OCI-LY7 (cell line): ENCODE data around the gene PMIS2. TPM values are rescaled to one million over a fixed set of nuclear protein-coding genes. Genes with fewer than 3 reads are reported as not detected.
"Not testable (repeated sequence)": the region's sequence is repeated elsewhere in the genome, so short reads cannot be mapped to it uniquely, and the experiment has no call there.

Experiments used
- BruUV-seq: library from RNA; stranded (reverse); fragments of 400-500 nt; replicated peaks from 2 replicates; lab custom pipeline; 2021; lab: Mats Ljungman, UMichigan
- CTCF ChIA-PET: fragments of 300-600 bp; sonication (Branson Sonifier 250); formaldehyde crosslinking; loops from one replicate; lab custom pipeline; 2022; ENCODE audit warnings: antibody characterized with exemption; ENCODE audit not compliant: unreplicated experiment; lab: Charles Lee
- POLR2A ChIA-PET: fragments of 300-600 bp; sonication (Branson Sonifier 250); formaldehyde crosslinking; loops from one replicate; lab custom pipeline; 2022; ENCODE audit warnings: antibody characterized with exemption; lab: Charles Lee
- DNase-seq: peaks from one replicate; pipeline ENCODE4 v3.0.0-alpha.2; 2015; ENCODE audit warnings: low spot score
- H2AFZ ChIP-seq: fragments of 200-600 bp; sonication (generic), shearing (Covaris generic); 2 replicates; pipeline ENCODE4 v1.6.1; 2014; ENCODE audit warnings: mild to moderate bottlenecking, antibody characterized with exemption, low read length, moderate library complexity
- H3K27ac ChIP-seq: fragments of 200-600 bp; sonication (generic); 2 replicates; pipeline ENCODE4 v1.5.1; 2014; ENCODE audit warnings: mixed run types, low read depth, mild to moderate bottlenecking, moderate library complexity, low read length, inconsistent platforms; ENCODE audit not compliant: poor library complexity, severe bottlenecking
- H3K36me3 ChIP-seq: fragments of 200-600 bp; sonication (generic); 2 replicates; pipeline ENCODE4 v1.6.1; 2014; ENCODE audit warnings: mild to moderate bottlenecking, antibody characterized with exemption, low read length, moderate library complexity, mixed read lengths; ENCODE audit not compliant: insufficient read depth
- H3K4me1 ChIP-seq: fragments of 200-600 bp; sonication (generic); 2 replicates; pipeline ENCODE4 v1.5.1; 2014; ENCODE audit warnings: mild to moderate bottlenecking, low read length; ENCODE audit not compliant: insufficient read depth, poor library complexity, severe bottlenecking
- H3K4me2 ChIP-seq: fragments of 200-600 bp; sonication (generic); 2 replicates; pipeline ENCODE4 v1.6.1; 2014; ENCODE audit warnings: mild to moderate bottlenecking, low read length
- H3K4me3 ChIP-seq: fragments of 200-600 bp; sonication (generic); 2 replicates; pipeline ENCODE4 v1.5.1; 2014; ENCODE audit warnings: mild to moderate bottlenecking, low read depth, low read length; ENCODE audit not compliant: poor library complexity, severe bottlenecking
- H3K79me2 ChIP-seq: fragments of 200-600 bp; sonication (generic); 2 replicates; pipeline ENCODE4 v1.6.1; 2016; ENCODE audit warnings: low read depth, mild to moderate bottlenecking, low read length, moderate library complexity, mixed read lengths; ENCODE audit not compliant: insufficient read depth
- H3K9me2 ChIP-seq: fragments of 200-600 bp; sonication (generic); 2 replicates; pipeline ENCODE4 v1.6.1; 2016; ENCODE audit warnings: mild to moderate bottlenecking, low read length, mixed read lengths; ENCODE audit not compliant: insufficient read depth
- H3K9me3 ChIP-seq: fragments of 200-600 bp; sonication (generic); 2 replicates; pipeline ENCODE4 v1.6.1; 2014; ENCODE audit warnings: mild to moderate bottlenecking, mixed run types, low read length, mixed read lengths
- H4K20me1 ChIP-seq: fragments of 200-600 bp; sonication (generic); 2 replicates; pipeline ENCODE4 v1.6.1; 2014; ENCODE audit warnings: mild to moderate bottlenecking, antibody characterized with exemption, low read length, moderate library complexity, mixed read lengths; ENCODE audit not compliant: insufficient read depth
- CTCF ChIP-seq: fragments of 200-600 bp; sonication (generic); conservative IDR thresholded peaks from 2 replicates; pipeline ENCODE4 v1.5.1; 2014; ENCODE audit warnings: mild to moderate bottlenecking, antibody characterized with exemption, low read length, moderate library complexity, mixed read lengths
- EZH2phosphoT487 ChIP-seq: fragments of 200-600 bp; sonication (generic); IDR thresholded peaks from 2 replicates; pipeline ENCODE4 v1.6.1; 2018; ENCODE audit warnings: low read depth, borderline replicate concordance, mild to moderate bottlenecking, mixed run types, antibody characterized with exemption, low read length, moderate library complexity, mixed read lengths
- intact Hi-C: fragments of 100-400 bp; cut with micrococcal nuclease; formaldehyde crosslinking; loops from one replicate; pipeline ENCODE4 v1.10.0; 2022; ENCODE audit not compliant: unreplicated experiment
- total RNA-seq, 2 experiments: library from RNA; depleted of rRNA in 1 of 2; stranded (reverse); fragments of >200 nt in 1 of 2; shearing (Covaris generic) in 1 of 2; gene quantifications; 2 replicates each; pipeline ENCODE4 v1.2.3, GENCODE V29; 2014 to 2022

PMIS2 gene
- total RNA-seq, 2 experiments from 2014 or later: not detected

- H3K9me3 ChIP-seq: no peaks in the 10 kb centered on the region
- no peaks in the 10 kb centered on the region for H4K20me1 ChIP-seq
- no peaks in the 10 kb centered on the region for H3K79me2 ChIP-seq
- no peak overlapping the region for H3K4me2 ChIP-seq
- H3K36me3 ChIP-seq: no peaks in the 10 kb centered on the region
- intact Hi-C loops: loop anchor here (1.0 to 2.0 kb wide), 2 partner anchors 43 to 81 kb away; no protein-coding TSS in a partner anchor
- peak; percentile 59 for DNase-seq
- H3K4me1 ChIP-seq: peaks cover 5% of the 10 kb centered on the region
- CTCF ChIA-PET: no interaction called here
- H3K4me3 ChIP-seq: no peak overlapping the region
- TF ChIP-seq CTCF (peak; percentile 87), EZH2phosphoT487 (no peak)
- no TSS peak for BruUV-seq
- H3K9me2 ChIP-seq: no peaks in the 10 kb centered on the region
- POLR2A ChIA-PET: interaction anchor here (0.5 kb wide), 1 partner anchor 57 kb away, joined by 3 read pairs; no protein-coding TSS in a partner anchor
- H2AFZ ChIP-seq: no peak overlapping the region; the same call in 1 of the 2 replicates
- H3K27ac ChIP-seq: no peak overlapping the region
Measured at GRCh38 chr19:35592226-35592625, 6.3 kb downstream of the PMIS2 start.

DNA sequence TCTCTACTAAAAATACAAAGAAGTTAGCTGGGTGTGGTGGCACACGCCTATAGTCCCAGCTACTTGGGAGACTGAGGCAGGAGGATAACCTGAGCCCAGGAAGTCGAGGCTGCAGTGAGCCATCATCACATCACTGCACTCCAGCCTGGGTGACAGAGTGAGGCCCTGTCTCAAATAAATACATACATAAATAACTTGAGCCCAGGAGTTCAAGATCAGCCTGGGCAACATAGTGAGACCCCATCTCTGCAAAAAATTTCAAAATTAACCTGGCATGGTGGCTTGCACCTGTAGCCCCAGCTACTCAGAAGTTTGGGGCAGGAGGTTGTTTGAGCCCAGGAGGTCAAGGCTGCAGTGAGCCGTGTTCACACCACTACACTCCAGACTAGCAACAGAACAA, 9.1 kb downstream of the PMIS2 start:
- intact Hi-C loops, H3K27ac ChIP-seq, H2AFZ ChIP-seq, H3K79me2 ChIP-seq, CTCF ChIA-PET, H3K36me3 ChIP-seq, H3K4me3 ChIP-seq, BruUV-seq, H3K4me1 ChIP-seq, DNase-seq, H3K4me2 ChIP-seq, POLR2A ChIA-PET, H4K20me1 ChIP-seq, H3K9me3 ChIP-seq, H3K9me2 ChIP-seq: not testable (repeated sequence)

- intact Hi-C loops: no loop called here
- no peaks in the 10 kb centered on the region for H3K9me2 ChIP-seq
- peak overlapping the region; percentile 65; the same call in 1 of the 2 replicates for H2AFZ ChIP-seq
- no peak overlapping the region for H3K4me2 ChIP-seq
- H3K9me3 ChIP-seq: no peaks in the 10 kb centered on the region
- DNase-seq: no peak
- H3K4me1 ChIP-seq: peaks cover 5% of the 10 kb centered on the region
- H3K27ac ChIP-seq: no peak overlapping the region
- no peak overlapping the region for H3K4me3 ChIP-seq
- POLR2A ChIA-PET: no interaction called here
- no peaks in the 10 kb centered on the region for H3K79me2 ChIP-seq
- CTCF ChIA-PET: no interaction called here
- TF ChIP-seq EZH2phosphoT487 (no peak), CTCF (no peak)
- no peaks in the 10 kb centered on the region for H4K20me1 ChIP-seq
- no peaks in the 10 kb centered on the region for H3K36me3 ChIP-seq
- no TSS peak for BruUV-seq
Measured at GRCh38 chr19:35595928-35596327, 10.0 kb downstream of the PMIS2 start.
